Right renal cortex interstitium (tissue), 3 donors: Measurements from ENCODE around the gene JAKMIP3. TPM values are rescaled to one million over a fixed set of nuclear protein-coding genes. Genes with fewer than 3 reads are reported as not detected.

Experiments used
- DNase-seq, 3 donors: peaks; one replicate each; pipeline ENCODE4 v3.0.0-alpha.2; 2013; ENCODE audit warnings: low read depth in 3 of 3, low spot score in 2 of 3
- polyA plus RNA-seq, 3 donors: library from polyadenylated mRNA; unstranded; fragments of 120-200 nt; gene quantifications; one replicate each; pipeline ENCODE4 v1.2.1, GENCODE V29; 2013; ENCODE audit not compliant: insufficient read length in 3 of 3

JAKMIP3 gene
- polyA plus RNA-seq, 3 donors: 0.15 to 0.18 (median 0.16) TPM

GRCh38 chr10:132043861-132044695, 21.7 kb upstream of the JAKMIP3 start:
- no peak for DNase-seq

GRCh38 chr10:132044803-132045202, 20.9 kb upstream of the JAKMIP3 start:
- no peak for DNase-seq

- DNase-seq: no peak
Observed at GRCh38 chr10:132045324-132045723, 20.4 kb upstream of the JAKMIP3 start.

- no peak for DNase-seq
Observed at GRCh38 chr10:132047575-132048293, 18.0 kb upstream of the JAKMIP3 start.

- no peak for DNase-seq
Observed at GRCh38 chr10:132048294-132048667, 17.5 kb upstream of the JAKMIP3 start.

- DNase-seq: no peak
Observed at GRCh38 chr10:132050191-132050590, 15.6 kb upstream of the JAKMIP3 start.

GRCh38 chr10:132052124-132052523, 13.6 kb upstream of the JAKMIP3 start:
- no peak for DNase-seq

- no peak for DNase-seq
Observed at GRCh38 chr10:132054564-132054963, 11.2 kb upstream of the JAKMIP3 start.

- no peak for DNase-seq
Observed at GRCh38 chr10:132055616-132056015, 10.1 kb upstream of the JAKMIP3 start.

- DNase-seq: no peak
Observed at GRCh38 chr10:132056663-132057062, 9.1 kb upstream of the JAKMIP3 start.

GRCh38 chr10:132057191-132057681, 8.5 kb upstream of the JAKMIP3 start:
- DNase-seq: no peak

GRCh38 chr10:132058111-132058745, 7.5 kb upstream of the JAKMIP3 start:
- no peak for DNase-seq

- DNase-seq: no peak
Observed at GRCh38 chr10:132058793-132059759, 6.7 kb upstream of the JAKMIP3 start.

GRCh38 chr10:132059760-132060508, 5.8 kb upstream of the JAKMIP3 start:
- no peak for DNase-seq

GRCh38 chr10:132061030-132061429, 4.7 kb upstream of the JAKMIP3 start:
- no peak for DNase-seq

GRCh38 chr10:132061465-132061864, 4.3 kb upstream of the JAKMIP3 start:
- no peak for DNase-seq

GRCh38 chr10:132062116-132062515, 3.6 kb upstream of the JAKMIP3 start:
- DNase-seq: no peak

- DNase-seq: no peak
Observed at GRCh38 chr10:132062641-132063390, 2.9 kb upstream of the JAKMIP3 start.

- no peak for DNase-seq
Observed at GRCh38 chr10:132063432-132063831, 2.3 kb upstream of the JAKMIP3 start.
